Measurements from ENCODE around the gene KIF22.
"Not testable (repeated sequence)": the region's sequence is repeated elsewhere in the genome, so short reads cannot be mapped to it uniquely, and the experiment has no call there.

Gene KIF22

DNA sequence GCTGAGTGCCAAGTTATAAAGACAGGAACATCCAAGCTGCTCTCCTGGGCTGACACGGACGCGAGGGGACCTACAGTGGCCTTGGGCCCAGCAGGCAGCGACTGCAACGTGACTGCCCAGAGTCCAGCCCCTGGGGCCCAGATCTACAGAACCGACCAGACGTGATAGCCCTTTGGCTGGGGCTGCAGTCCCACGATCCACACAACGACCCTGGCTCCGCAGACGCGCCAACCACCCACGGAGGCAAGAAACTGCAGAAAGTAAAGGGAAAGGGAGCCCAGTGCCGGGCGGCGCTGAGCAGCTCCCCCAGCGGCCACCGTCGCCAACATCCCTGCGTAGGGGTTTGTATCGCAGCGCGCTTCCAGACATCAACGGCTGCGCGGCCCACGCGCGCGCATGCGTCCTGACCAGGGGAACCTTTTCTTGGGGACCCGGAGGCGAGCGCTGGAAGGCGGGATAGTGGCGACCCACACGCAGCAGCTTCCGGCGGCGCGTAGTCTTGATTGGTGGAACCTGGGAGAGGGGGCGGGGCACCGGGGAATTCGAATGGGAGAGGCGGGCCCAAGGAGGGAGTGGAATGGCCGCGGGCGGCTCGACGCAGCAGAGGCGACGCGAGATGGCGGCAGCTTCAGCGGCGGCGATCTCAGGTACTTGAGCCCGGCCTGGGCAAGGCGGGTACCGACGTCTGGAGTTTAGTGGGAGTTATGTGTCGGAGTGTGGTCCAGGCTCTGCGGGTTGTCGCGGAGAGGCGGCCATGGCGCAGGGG lies at the start of gene KIF22:
Gene KIF22 (plus strand): TSS at position 569 of the 766 bp plus-strand sequence. CDS start 9 bp downstream, at position 578.
- peak; percentile 98 for DNase-seq (ENCODE audit: low read depth in 2 of 2)

- DNase-seq (ENCODE audit: low read depth in 2 of 2) = no peak
Observed at GRCh38 chr16:29742683-29743275, 47.8 kb upstream of the KIF22 start.

DNA sequence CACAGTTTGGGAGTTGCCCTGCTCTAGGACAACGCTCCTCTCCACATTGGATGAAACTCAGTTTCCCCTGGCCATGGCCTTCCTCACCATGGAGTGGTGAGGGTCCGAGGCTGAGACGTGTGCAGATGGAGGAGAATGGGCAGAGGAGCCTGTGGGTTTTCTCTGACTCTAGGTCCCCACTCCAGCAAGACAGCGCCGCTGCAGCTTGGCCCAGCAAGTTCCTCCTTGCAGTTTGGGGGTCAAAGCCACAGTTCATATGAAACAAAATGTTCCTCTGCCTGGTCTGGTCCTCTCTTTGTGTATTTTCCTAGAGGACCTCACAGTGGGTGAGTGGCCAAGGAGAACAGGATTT lies 47.1 kb upstream of the KIF22 start:
- no peak for DNase-seq (ENCODE audit: low read depth in 2 of 2)

DNA sequence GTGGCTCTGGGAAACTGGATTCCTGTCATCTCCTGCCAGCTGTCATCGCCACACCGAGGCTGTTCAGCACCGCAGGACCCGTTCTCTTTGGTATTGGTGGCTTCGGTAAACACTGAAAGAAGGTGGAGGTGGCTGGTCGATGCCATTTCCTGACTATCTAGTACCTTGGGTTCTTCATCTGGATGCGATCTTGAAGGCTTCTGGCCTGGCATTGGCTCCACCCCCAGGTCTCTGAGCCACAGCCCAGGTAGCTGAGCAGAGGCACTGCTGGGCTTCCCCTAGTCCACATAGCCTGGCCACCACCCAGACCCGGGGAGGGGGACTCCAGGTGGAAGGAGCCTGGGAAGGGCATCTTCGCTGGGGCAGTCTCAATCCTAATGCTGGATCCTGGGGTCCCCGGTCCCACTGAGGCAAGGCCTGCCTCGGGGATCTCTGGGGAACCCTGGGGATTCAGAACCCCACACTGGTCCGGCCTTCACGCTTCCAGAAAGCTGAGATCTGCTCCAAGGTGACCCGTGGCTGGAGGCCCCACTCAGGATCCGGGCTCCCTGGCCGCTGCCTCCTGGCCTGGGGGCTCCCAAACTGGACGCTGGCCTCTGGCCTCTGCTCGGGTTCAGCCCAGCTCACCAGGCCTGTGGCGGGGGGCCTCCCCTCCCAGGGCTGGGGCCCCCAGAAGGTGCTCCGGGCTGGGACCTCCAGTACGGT lies 46.6 kb upstream of the KIF22 start:
- no peak for DNase-seq (ENCODE audit: low read depth in 2 of 2)

- DNase-seq (ENCODE audit: low read depth in 2 of 2) = no peak
Observed at GRCh38 chr16:29744541-29745101, 45.9 kb upstream of the KIF22 start.

DNA sequence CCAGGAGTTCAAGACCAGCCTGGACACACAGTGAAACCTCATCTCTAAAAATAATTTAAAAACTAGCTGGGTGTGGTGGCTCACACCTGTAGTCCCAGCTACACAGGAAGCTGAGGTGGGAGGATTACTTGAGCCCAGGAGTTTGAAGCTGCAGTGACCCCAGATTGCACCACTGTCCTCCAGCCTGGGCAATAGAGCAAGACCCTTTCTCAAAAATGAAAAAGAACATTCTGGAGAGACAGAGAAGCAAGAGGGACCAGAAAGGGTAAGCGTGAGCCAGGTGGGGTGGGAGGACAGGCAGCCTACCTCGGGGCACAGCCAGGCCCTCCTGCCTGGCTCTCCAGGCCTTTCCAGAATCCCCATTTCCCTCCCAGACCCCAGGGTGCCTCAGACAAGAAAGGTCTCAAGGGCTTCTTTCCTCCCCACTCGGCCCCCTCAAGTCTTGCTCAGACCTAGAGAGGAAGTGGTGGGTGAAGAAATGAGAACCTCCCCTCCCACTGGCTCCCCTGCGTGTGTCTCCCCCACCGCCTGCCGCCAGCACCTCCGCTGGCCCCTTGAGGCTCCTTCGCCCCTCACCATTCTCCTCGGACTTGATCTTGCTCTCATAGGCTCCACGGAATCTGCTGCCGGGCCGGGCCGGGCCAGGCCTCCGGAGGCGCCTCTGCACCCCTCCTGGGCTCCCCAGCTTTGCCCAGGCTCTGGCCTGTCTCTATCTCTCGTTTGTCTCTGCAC lies 45.3 kb upstream of the KIF22 start:
- DNase-seq (ENCODE audit: low read depth in 2 of 2) = no peak

DNA sequence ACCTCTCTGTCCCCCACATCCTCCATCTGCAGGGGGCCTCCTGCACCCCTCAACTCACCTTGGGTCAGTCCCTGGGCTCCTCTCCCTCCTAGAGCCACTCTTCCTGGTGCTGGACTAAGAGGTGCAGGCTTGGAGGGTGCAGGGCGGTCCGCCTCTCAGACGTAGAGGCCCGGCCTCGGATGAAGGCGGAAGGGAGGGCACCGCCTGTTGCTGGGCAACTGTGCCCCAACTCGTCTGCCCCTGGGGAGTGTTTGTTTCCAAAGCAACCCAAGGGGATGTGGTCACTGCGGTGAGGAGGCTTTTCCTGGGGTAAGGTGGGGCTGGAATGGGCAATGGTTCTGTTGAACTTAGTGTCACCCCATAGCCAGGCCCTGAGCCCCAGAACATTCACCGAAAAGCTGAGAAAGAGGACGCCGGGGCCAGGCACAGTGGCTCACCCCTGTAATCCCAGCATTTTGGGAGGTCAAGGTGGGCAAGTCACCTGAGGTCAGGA lies 44.7 kb upstream of the KIF22 start, which contains the start of gene C16orf54:
Gene C16orf54 (minus strand): TSS at position 138 of the 493 bp plus-strand sequence. CDS start 1,039 bp downstream, outside the sequence.
- no peak for DNase-seq (ENCODE audit: low read depth in 2 of 2)

DNA sequence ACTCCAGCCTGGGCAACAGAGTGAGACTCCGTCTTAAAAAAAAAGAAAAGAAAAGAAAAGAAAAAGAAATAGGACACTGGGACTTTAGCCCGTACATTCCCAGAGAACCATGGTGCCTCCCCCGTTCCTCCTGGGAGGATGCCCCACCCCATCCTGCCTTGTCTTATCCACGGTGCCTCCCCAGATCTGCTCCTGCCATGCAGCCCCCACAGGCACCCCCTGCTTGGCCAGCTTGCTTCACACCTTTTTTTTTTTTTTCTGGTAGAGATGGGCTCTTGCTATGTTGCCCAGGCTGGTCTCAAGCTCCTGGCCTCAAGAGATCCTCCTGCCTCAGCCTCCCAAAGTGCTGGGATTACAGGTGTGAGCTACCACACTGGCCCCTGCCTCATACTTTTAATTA lies 44.0 kb upstream of the KIF22 start:
- not testable (repeated sequence) for DNase-seq (ENCODE audit: low read depth in 2 of 2)

DNA sequence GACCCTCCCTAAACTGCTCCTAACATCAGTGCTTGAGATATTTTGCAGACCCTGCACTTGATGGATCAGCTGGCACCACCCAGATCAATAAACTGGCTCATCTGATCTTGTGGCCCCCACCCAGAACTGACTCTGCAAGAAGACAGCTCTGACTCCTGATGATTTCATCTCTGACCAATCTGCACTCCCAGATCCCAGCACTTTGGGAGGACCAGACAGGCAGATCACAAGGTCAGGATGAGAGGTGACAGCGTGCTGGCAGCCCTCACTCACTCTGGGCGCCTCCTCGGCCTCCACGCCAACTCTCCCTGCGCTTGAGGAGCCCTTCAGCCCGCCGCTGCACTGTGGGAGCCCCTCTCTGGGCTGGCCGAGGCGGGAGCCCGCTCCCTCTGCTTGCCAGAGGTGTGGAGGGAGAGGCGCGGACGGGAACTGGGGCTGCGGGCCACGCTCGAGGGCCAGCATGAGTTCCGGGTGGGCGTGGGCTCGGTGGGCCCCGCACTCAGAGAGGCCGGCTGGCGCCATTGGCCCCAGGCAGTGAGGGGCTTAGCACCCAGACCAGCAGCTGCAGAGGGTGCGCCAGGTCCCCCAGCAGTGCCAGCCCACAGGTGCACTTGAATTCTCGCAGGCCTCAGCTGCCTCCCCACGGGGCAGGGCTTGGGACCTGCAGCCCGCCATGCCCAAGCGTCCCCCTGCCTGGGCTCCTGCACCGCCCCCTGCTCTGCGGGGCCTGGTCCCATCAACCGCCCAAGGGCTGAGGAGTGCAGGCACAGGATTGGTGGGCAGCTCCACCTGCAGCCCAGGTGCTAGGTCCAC lies 42.4 kb upstream of the KIF22 start:
- DNase-seq (ENCODE audit: low read depth in 2 of 2) = no peak

DNA sequence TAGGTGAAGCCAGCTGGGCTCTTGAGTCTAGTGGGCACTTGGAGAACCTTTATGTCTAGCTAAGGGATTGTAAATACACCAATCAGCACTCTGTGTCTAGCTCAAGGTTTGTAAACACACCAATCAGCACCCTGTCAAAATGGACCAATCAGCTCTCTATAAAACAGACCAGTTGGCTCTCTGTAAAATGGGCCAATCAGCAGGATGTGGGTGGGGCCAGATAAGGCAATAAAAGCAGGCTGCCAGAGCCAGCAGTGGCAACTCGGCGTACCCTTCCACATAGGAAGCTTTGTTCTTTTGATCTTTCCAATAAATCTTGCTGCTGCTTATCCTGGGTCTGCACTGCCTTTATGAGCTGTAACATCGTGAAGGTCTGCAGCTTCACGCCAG lies 41.8 kb upstream of the KIF22 start:
- DNase-seq (ENCODE audit: low read depth in 2 of 2) = not testable (repeated sequence)

GRCh38 chr16:29753516-29753915 lies 37.0 kb upstream of the KIF22 start:
- DNase-seq (ENCODE audit: low read depth in 2 of 2) = no peak

DNA sequence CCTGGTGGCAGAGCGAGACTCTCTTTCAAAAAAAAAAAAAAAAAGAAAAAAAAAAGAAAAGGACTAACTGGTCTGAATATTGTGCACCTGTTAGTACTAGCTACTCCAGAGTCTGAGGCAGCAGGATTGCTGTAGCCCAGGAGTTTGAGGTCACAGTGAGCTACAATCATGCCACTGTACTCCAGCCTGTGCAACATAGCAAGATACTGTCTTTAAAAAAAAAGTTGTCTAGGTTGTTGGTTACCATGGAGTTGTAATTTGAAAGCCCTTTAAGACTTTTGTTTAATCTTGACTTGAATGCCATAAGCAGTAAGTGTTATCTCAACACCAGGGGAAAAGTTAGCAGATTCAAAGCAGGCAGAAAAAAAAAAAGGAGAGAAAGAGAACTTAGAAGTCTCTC lies 33.9 kb upstream of the KIF22 start:
- no peak for DNase-seq (ENCODE audit: low read depth in 2 of 2)

GRCh38 chr16:29757086-29757485 lies 33.5 kb upstream of the KIF22 start:
- DNase-seq (ENCODE audit: low read depth in 2 of 2) = not testable (repeated sequence)

DNA sequence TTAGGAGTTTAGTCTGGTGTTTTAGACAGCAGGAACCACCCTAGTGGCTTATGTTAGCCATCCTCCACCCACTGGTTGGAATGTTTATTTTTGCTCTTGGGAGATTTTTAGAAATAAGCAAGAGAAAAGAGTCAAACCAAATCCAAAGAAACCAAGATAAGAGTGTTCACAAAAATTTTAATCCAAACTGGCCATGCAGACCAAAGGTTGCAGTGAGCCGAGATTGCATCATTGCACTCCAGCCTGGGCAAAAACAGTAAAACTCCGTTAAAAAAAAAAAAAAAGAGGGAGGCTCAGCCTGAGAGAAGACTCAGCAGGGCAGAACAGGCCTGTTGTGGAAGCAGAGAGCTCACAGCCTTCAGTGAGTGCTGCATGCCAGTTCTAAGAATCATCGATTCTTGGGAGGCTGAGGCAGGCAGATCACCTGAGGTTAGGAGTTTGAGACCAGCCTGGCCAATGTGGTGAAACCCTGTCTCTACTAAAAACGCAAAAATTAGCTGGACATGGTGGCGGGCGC lies 32.5 kb upstream of the KIF22 start:
- DNase-seq (ENCODE audit: low read depth in 2 of 2) = peak in 1 of 2 experiments; percentile 12

- DNase-seq (ENCODE audit: low read depth in 2 of 2) = no peak
Observed at GRCh38 chr16:29760567-29761279, 29.8 kb upstream of the KIF22 start.

- not testable (repeated sequence) for DNase-seq (ENCODE audit: low read depth in 2 of 2)
Observed at GRCh38 chr16:29761280-29761651, 29.3 kb upstream of the KIF22 start.

- no peak for DNase-seq (ENCODE audit: low read depth in 2 of 2)
Observed at GRCh38 chr16:29761882-29762281, 28.7 kb upstream of the KIF22 start.

- no peak for DNase-seq (ENCODE audit: low read depth in 2 of 2)
Observed at GRCh38 chr16:29763326-29763725, 27.2 kb upstream of the KIF22 start.

DNA sequence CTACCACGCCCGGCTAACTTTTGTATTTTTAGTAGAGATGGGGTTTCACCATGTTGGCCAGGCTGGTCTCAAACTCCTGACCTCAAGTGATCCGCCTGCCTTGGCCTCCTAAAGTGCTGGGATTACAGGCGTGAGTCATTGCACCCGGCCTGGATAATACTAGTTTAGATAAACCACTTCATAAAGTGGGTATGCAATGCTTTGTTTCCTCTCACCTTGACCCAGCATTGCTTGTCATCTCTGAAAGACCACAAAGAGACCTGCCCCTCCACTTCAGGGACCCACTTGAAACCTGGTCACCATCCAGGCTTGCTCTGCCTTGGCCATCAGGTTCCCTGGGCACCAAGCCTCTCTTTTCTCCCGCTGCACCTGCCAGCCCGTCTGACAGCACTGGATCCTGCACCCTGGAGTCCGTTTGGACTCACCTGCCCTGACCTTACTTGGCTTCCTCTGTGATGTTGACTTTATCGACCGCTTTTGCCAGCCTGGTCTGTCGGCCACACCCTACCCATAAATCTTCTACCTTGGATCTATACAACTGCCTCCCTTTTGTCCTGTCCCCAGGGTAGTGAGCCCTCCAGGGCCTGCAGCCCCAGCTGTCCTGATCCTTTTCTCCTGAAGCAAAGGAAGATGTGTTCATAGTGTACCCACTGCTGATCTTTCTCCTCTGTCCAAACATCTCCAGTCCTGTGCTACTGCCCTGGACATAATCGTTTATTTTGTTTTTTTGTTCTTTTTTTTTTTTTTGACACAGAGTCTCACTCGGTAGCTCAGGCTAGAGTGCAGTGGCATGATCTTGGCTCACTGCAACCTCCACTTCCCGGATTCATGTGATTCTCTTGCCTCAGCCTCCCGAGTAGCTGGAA lies 25.2 kb upstream of the KIF22 start:
- no peak for DNase-seq (ENCODE audit: low read depth in 2 of 2)
